Erythroblast (primary cell): ENCODE measurements around the gene RRAGC.

Experiments
- GATA1 ChIP-seq: IDR thresholded peaks from 2 replicates; pipeline ENCODE4 v1.6.1; 2011; ENCODE audit warnings: low read depth, mild to moderate bottlenecking, control low read depth, low read length, moderate library complexity
- POLR2A ChIP-seq: IDR thresholded peaks from 2 replicates; pipeline ENCODE4 v1.6.1; 2011; ENCODE audit warnings: mild to moderate bottlenecking, low read length

DNA sequence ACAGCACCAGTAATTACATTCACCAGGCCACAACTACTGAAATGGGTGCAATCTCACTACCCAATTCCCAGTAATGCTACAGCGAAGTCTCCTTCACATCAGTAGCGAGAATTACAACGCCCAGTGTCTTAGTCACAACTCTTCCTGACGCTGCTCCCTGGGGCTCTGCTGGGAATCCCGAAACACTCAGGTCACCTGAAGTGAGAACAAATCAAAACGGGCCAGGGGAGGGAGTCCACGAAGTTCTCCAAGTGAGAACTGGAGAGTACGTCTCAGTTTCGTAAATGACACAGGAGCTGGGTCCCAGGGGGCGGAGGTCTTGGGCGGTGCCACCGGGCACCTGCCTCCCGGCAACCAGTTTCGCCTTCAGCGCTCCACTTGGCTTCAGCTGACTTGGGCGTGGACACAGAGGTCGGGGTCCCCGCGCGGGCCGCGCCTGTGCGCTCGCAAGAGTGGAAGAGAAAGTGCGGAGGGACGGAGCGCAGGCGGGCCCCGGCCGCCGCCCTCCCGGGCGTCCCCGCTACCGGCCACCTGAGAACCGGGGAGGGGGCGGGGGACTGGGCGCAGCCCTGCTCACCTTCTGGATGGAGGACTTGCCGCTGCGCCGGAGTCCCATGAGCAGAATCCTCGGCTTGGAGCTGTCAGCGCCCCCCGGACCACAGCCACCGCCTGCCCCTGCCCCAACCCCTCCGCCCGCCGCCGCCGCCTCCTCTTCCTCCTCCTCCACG is 575 bp downstream of the RRAGC start:
- TF ChIP-seq POLR2A (no peak), GATA1 (no peak)
